NCI-H1694 treated with DMSO at 0.1 percent for 48 hours (cell line): ENCODE results near the gene CFI.
A peak's percentile ranks its signal among the peaks of the same experiment; 100 is the strongest.

ENCODE experiments used
- DNase-seq: peaks from one replicate; lab custom pipeline; 2025; lab: John Stamatoyannopoulos, UW

CFI gene

DNA sequence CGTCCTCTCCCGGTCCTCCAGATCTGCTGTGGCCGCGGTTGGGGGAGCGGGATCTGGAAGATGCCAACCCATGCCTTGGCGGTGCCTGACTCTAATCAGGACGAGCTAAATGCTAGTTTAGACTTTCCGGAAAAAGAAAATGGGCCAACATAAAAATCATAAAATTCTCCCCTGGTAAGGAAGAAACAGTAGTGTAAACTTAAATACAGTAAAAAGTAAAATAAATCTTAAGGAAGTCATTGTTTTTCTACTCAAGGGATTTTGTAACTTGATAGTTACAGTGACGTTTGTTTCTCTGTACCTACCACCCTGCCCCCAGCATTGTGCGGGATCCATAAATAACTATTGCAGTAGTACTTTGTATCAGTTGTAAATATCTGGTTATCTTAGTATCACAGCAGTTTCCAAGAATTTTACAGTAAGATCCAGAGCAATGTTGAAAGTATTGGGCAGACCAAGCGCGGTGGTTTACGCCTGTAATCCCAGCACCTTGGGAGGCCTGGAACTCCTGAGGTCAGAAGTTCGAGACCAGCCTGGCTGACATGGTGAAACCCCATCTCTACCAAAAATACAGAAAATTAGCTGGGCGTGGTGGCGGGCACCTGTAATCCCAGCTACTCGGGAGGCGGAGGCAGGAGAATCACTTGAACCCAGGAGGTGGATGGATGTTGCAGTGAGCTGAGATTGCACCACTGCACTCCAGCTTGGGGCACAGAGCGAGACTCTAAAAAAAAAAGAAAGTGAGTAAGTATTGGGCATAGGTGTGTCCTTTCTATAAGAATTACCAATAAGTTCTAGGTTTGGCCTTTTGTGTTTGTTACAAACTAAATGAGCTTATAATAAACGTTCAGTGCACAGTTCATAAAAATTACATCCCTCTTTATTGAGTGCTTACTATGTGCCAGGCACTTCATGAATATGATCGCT is 70.9 kb downstream of the CFI start:
- DNase-seq = no peak

DNA sequence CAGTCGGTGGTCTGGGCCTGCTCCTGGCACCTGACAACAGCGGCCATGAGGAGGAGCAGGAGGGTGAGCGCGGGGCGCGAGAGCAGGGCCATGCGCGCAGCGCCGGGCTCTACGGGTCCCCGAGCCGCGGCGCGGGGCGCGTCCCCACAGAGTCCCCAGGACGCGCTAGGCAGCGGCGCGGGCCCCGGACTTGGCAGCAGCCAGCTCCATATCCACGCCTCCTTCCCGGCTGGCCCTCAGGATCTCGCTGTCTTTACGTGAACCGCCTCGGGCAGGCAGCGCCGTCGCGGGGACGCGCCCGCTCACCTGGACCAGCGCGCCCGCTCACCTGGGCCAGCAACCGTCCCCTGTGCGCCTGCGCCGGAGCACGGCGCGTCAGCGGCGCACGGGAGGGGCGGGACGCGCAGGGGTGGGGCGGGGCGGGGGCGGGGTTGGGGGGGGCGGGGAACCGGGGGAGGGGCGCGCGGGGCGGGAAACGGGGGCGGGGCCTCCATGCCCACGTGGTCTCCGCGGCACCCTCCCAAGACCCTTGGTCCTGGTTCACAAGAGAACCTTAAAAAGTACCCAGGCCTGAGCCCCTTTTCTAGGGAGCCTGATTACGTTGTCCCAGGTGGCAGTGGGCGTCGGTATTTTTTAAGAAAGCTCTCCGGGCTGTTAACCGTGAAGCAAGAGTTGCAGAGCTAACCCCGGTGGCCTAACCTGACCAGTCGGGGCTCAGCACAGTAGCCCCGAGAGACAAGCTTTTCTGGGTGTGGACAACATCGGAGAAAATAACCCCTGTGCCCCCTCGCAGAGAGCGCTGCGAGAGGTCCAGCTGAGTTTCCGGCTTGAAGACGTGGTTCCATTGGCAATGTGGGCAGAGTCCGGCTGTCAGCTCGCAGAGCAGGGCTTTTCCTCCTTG is 71.8 kb downstream of the CFI start, which contains the start of gene PLA2G12A:
TSS of gene PLA2G12A (minus strand) at position 353 of the 901 bp plus-strand sequence. CDS start at position 92, 261 bp downstream.
- peak; percentile 23 for DNase-seq

DNA sequence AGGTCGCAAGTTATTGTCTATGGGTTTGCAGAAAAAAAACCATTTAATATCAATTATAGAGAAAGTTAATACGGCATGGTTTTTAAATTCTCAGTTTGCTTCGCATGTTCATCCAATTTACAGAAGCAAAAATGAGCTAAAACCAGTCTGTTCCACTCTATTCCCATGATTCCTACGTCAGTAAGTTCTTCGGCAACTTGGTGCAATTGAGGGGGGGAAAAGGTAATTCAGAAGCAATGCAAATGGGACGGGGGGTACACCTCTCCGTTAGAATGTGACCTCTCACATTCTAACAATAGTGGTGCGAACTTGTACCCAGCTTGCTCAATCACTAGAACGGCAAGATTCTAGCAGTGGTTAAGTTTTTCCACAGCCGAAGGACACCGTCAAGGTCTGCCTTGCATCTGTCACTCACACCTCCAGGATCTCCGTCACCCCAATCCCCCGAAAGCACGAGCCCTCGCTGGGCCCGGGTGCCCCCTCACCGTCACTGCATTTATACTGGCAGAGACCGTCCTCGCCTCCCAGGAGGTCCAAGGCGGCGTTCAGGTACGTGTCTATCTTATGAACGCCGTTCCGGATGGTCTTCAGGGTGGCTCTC is 72.6 kb downstream of the CFI start:
- DNase-seq = no peak

GRCh38 chr4:109728385-109728784 is 73.4 kb downstream of the CFI start:
- no peak for DNase-seq

GRCh38 chr4:109723110-109723509 is 78.7 kb downstream of the CFI start:
- no peak for DNase-seq

DNA sequence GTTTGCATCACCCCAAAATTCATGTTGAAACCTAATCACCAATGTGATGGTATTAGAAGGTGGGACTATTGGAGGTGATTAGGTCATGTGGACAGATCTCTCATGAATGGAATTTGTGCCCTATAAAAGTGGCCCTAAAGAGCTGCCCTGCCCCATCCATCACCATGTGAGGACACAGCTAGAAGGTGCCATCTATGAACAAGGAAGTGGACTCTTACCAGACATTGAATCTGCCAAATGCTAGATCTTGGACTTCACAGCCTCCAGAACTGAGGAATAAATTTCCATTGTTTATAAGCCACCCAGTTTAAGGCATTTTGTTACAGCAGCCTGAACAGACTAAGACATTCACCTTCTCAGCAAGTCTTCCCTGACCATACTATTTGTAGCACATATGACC is 79.4 kb downstream of the CFI start:
- no peak for DNase-seq

DNA sequence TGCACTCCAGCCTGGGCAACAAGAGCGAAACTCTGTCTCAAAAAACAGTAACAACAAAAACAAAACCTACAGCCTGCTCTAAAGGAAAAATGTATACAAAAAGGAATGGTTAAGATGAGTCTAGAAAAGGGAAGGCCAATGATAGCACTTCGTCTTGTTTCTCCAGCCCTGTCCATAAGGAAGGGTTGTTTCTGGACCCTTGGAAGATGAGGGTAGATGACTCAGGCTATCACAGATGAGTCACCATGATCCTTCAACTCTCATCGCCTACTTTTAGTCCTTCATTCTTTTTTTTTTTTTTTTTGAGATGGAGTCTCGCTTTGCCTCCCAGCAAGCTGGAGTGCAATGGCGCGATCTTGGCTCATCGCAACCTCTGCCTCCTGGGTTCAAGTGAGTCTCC is 80.8 kb downstream of the CFI start:
- no peak for DNase-seq

DNA sequence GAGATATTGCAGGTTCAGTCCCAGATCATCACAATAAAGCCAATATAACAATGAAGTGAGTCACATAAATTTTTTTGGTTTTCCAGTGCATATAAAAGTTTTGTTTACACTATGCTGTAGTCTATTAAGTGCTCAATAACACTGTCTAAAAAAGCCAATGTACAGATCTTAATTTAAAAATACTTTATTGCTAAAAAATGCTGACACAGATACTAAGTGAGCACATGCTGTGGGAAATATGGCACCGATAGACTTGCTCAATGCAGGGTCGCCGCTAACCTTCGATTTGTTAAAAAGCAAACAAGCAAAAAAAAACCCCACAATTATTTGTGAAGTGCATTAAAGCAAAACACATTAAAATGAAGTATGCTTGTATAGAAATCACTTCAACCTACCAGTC is 82.2 kb downstream of the CFI start:
- no peak for DNase-seq

GRCh38 chr4:109718759-109719158 is 83.0 kb downstream of the CFI start:
- DNase-seq = no peak

DNA sequence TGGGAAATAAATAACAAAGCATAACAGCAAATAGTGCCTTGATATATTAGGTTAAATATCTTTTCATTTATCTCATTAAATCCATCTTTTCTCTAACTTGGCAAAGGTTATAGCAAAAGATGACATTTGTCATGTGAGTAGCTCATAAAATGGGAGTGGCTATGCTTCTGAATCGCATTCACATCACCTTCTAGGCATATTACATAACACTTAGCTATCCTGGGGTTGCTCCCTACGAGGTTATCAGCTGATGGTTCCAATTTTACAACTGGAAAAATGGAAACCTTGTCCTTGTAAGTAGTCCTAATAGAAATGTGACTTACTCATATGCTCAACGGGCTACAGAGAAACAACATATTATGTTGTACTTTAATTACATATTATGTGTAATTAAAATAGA is 88.3 kb downstream of the CFI start:
- no peak for DNase-seq

DNA sequence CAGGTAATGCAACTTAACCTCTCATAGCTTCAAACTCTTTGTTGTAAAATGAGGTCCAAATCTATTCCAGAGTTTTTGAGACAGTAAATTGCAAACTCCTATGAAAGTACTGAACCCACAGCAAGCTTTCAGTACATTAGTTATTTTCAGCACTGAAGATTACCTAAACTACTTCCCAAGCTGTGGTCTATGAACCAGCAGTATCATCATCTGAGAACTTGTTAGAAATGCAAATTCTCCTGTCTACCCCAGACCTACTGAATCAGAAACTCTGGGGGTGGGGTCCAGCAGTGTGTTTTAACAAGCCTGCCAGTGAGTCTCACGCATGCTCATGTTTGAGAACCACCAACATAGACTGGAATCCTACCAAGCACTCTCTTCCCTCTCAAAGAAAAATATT is 92.8 kb downstream of the CFI start:
- no peak for DNase-seq

GRCh38 chr4:109708435-109708834 is 93.4 kb downstream of the CFI start:
- no peak for DNase-seq

GRCh38 chr4:109703664-109704361 is 98.0 kb downstream of the CFI start:
- DNase-seq = no peak

DNA sequence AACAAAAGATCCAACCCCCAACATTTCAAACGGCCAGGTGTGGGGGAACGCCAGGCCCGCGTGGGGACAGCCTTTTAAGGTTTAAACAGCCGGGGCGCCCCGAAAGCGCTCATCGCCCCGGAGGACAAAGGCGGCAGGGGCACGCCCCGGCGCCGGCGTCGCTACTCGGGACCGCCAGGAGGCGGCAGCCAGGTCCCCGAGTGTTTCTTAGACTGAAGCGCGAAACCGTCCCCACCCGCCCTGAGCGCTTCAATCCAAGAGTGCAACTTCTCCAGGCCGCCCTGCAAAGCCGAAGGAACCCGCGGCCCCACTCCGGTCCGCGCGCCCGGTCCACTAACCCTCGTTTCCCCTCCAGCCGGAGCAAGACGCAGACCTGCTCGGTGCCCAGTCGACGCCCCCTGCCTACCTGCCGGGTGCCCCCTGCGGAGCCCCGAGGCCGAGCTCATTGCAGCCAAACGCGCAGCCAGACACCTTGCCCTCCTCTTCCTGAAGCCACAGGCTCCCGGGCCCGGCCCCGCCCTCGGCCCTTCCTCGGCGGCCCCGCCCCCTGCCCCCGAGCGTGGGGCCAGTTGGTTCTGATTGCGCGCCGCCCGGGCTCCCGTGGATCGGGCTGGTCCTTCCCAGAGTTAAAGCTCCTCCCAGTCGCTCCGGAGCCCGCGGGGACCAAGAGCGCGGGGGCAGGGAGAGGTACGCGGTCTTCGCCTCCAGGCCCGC is 98.7 kb downstream of the CFI start, which contains the start of gene CASP6:
TSS of gene CASP6 (minus strand) at position 496 of the 714 bp plus-strand sequence. CDS start at position 446, 50 bp downstream.
- peak; percentile 18 for DNase-seq

DNA sequence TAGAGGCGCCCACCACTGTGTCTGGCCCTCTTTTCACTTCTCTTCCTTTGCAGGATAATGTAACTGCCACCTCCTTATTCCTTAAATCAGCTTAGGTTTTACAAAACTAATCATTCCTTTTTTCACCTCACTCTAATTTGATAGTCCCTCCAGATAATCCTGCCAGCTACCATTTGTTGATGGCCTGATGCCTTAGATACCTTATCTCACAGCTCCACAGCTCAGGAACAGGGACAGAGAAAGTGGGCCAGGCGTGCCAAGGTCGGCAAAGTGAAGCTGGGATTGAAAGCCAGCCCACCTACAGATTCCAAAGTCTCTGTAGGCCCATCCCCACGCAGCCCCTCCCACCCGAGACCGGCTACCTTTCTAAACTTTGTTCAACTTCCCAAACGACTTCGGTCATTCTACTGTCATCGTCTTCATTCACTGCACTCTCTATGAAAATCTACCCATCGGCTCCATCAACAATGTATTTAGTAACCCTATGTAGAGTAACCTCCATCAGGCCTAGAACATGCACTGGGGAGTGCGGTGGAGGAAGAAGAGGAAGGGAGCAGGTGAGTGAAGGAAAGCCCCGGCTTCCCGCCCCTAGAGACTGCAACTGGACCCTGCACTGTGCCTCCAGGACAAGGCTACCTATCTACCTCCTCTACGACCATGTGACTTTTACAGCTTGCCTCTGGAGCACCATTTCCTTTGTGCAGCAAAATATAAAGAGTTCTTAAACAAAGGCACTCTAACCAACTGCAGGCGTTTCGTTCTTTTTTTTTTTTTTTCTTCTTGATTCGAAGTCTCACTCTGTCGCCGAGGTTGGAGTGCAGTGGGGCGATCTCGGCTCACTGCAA is 100.0 kb downstream of the CFI start:
- no peak for DNase-seq

DNA sequence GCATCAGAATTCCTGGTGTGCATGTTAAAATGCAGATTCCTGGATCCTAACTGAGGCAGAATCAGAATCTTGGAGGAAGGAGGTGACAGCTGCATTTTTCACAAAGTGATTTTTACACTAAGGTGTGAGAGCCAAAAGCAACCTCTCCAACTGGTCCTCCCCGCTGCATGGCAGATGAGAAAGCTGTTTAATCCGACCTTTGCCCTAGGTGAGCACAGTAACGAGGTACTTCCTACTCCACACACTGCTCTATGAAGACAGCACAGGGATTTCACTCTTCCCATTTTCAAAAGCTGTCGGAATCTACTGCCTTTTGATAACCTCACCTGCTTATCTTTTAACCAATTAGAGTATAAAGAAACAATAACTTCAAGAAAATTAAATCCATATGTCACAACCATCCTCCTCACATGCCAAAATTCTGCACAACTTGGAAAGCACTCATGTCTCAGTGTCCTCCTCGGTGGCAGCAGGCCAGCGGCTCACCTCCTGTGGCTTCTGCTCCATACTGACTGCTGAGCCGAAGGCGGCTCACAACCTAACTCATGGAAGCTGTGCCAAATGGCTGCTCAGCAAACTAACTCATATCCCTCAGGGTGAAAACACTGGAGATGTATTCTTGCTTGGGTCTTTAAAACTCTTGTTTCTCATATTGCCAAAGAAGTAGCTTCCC is 102.1 kb downstream of the CFI start:
- DNase-seq = no peak

GRCh38 chr4:109698656-109699055 is 103.1 kb downstream of the CFI start:
- no peak for DNase-seq

- DNase-seq = no peak
Measured at GRCh38 chr4:109691411-109691920, 110.3 kb downstream of the CFI start.
